Activated CD4-positive, alpha-beta T cell treated with anti-CD3 and anti-CD28 coated beads, Interleukin-2, Interleukin-4, amounts not matched to agents 100 ng/mL and 50 ng/mL, durations not matched to agents 16 hours and 8 hours (primary cell): ENCODE data around the gene GALE.
"Not testable (repeated sequence)": the region's sequence is repeated elsewhere in the genome, so short reads cannot be mapped to it uniquely, and the experiment has no call there.

Experiments
- DNase-seq: peaks from one replicate; pipeline ENCODE4 v3.0.0-alpha.2; 2020; ENCODE audit warnings: low spot score

Gene GALE

GRCh38 chr1:23792151-23792945 is 8.2 kb downstream of the GALE start:
- DNase-seq: no peak

- no peak for DNase-seq
These were observed 9.0 kb downstream of the GALE start for GRCh38 chr1:23791516-23792047.

- DNase-seq: peak; percentile 92
These were observed 9.6 kb downstream of the GALE start, which contains the start of gene LYPLA2 for GRCh38 chr1:23790696-23791515. Gene LYPLA2 (plus strand): TSS chr1:23791145. CDS start chr1:23792683, 1,538 bp downstream.

- no peak for DNase-seq
These were observed 11.9 kb downstream of the GALE start for GRCh38 chr1:23788695-23789094.

GRCh38 chr1:23787701-23788100 is 12.9 kb downstream of the GALE start:
- no peak for DNase-seq

GRCh38 chr1:23784846-23785245 is 15.7 kb downstream of the GALE start:
- no peak for DNase-seq

GRCh38 chr1:23783141-23783540 is 17.4 kb downstream of the GALE start:
- DNase-seq: not testable (repeated sequence)

- DNase-seq: peak; percentile 34
These were observed 20.7 kb downstream of the GALE start for GRCh38 chr1:23779826-23780371.

GRCh38 chr1:23777979-23778814 is 22.4 kb downstream of the GALE start, which contains the start of gene PITHD1:
Gene PITHD1 (plus strand): TSS chr1:23778418. CDS start chr1:23778516, 98 bp downstream.
- DNase-seq: peak; percentile 84

GRCh38 chr1:23776217-23776616 is 24.3 kb downstream of the GALE start:
- DNase-seq: no peak

- DNase-seq: no peak
These were observed 26.2 kb downstream of the GALE start for GRCh38 chr1:23774174-23774880.

GRCh38 chr1:23772854-23773242 is 27.7 kb downstream of the GALE start:
- DNase-seq: no peak

- peak; percentile 89 for DNase-seq
These were observed 28.3 kb downstream of the GALE start for GRCh38 chr1:23772049-23772853.

- no peak for DNase-seq
These were observed 31.8 kb downstream of the GALE start for GRCh38 chr1:23768733-23769132.

- DNase-seq: no peak
These were observed 37.4 kb downstream of the GALE start for GRCh38 chr1:23763041-23763577.

GRCh38 chr1:23759277-23759676 is 41.3 kb downstream of the GALE start:
- no peak for DNase-seq

GRCh38 chr1:23757812-23758211 is 42.7 kb downstream of the GALE start:
- no peak for DNase-seq

- DNase-seq: no peak
These were observed 43.9 kb downstream of the GALE start for GRCh38 chr1:23756676-23757075.

- DNase-seq: no peak
These were observed 47.6 kb downstream of the GALE start for GRCh38 chr1:23752909-23753308.

- DNase-seq: no peak
These were observed 48.7 kb downstream of the GALE start for GRCh38 chr1:23751815-23752200.
